KBM-7 (cell line): ENCODE data around the gene MIXL1.
"Not testable (repeated sequence)": the region's sequence is repeated elsewhere in the genome, so short reads cannot be mapped to it uniquely, and the experiment has no call there.

Experiments
- DNase-seq: peaks from one replicate; pipeline ENCODE4 v3.0.0-alpha.2; 2015
- in situ Hi-C: fragments of 300-500 bp; cut with MboI; formaldehyde crosslinking; loops from 2 replicates; pipeline ENCODE4 v1.14.3; 2020; ENCODE audit warnings: low sequenced_read_pairs, low pct_unique_long_range_greater_than_20kb, mixed read lengths

The MIXL1 gene

GRCh38 chr1:226211181-226211821 lies 12.2 kb upstream of the MIXL1 start:
- in situ Hi-C loops: no loop called here
- DNase-seq: no peak

- in situ Hi-C loops: no loop called here
- no peak for DNase-seq
Measured at GRCh38 chr1:226212545-226212944, 10.9 kb upstream of the MIXL1 start.

- in situ Hi-C loops: no loop called here
- DNase-seq: no peak
Measured at GRCh38 chr1:226215239-226215638, 8.2 kb upstream of the MIXL1 start.

GRCh38 chr1:226216056-226216455 lies 7.4 kb upstream of the MIXL1 start:
- in situ Hi-C loops: no loop called here
- no peak for DNase-seq

GRCh38 chr1:226217273-226217672 lies 6.2 kb upstream of the MIXL1 start:
- in situ Hi-C loops: no loop called here
- no peak for DNase-seq

GRCh38 chr1:226220473-226221189 lies 2.8 kb upstream of the MIXL1 start:
- no peak for DNase-seq
- in situ Hi-C loops: no loop called here

- no peak for DNase-seq
- in situ Hi-C loops: no loop called here
Measured at GRCh38 chr1:226222686-226223085, 778 bp upstream of the MIXL1 start.

- DNase-seq: peak; percentile 37
- in situ Hi-C loops: no loop called here
Measured at GRCh38 chr1:226223786-226224244, 351 bp downstream of the MIXL1 start.

GRCh38 chr1:226226601-226227000 lies 3.1 kb downstream of the MIXL1 start:
- DNase-seq: no peak
- in situ Hi-C loops: no loop called here

- DNase-seq: no peak
- in situ Hi-C loops: no loop called here
Measured at GRCh38 chr1:226233293-226233692, 9.8 kb downstream of the MIXL1 start.

GRCh38 chr1:226233806-226234205 lies 10.3 kb downstream of the MIXL1 start:
- in situ Hi-C loops: no loop called here
- no peak for DNase-seq

- in situ Hi-C loops: no loop called here
- no peak for DNase-seq
Measured at GRCh38 chr1:226236826-226237225, 13.4 kb downstream of the MIXL1 start.

GRCh38 chr1:226239421-226239820 lies 16.0 kb downstream of the MIXL1 start:
- no peak for DNase-seq
- in situ Hi-C loops: no loop called here

- in situ Hi-C loops: no loop called here
Measured at GRCh38 chr1:226248091-226248490, 24.6 kb downstream of the MIXL1 start.

GRCh38 chr1:226248796-226249195 lies 25.3 kb downstream of the MIXL1 start:
- DNase-seq: no peak
- in situ Hi-C loops: no loop called here

More at GRCh38 chr1:226248091-226248490, 24.6 kb downstream of the MIXL1 start:
- DNase-seq: peak; percentile 29

GRCh38 chr1:226250511-226250910 lies 27.0 kb downstream of the MIXL1 start:
- in situ Hi-C loops: no loop called here
- no peak for DNase-seq

- DNase-seq, in situ Hi-C loops: not testable (repeated sequence)
Measured at GRCh38 chr1:226252841-226253240, 29.4 kb downstream of the MIXL1 start.

- DNase-seq: no peak
- in situ Hi-C loops: no loop called here
Measured at GRCh38 chr1:226253933-226254332, 30.5 kb downstream of the MIXL1 start.

- DNase-seq: no peak
- in situ Hi-C loops: no loop called here
Measured at GRCh38 chr1:226255380-226255779, 31.9 kb downstream of the MIXL1 start.

GRCh38 chr1:226261818-226262217 lies 38.4 kb downstream of the MIXL1 start:
- in situ Hi-C loops: no loop called here

More at GRCh38 chr1:226261818-226262217, 38.4 kb downstream of the MIXL1 start:
- no peak for DNase-seq
